PC-9 (cell line): ENCODE data around the gene RAB26. TPM values are rescaled to one million over a fixed set of nuclear protein-coding genes. Genes with fewer than 3 reads are reported as not detected.

Experiments used
- BruUV-seq: library from RNA; stranded (reverse); fragments of 400-500 nt; replicated peaks from 2 replicates; lab custom pipeline; 2021; lab: Mats Ljungman, UMichigan
- CTCF ChIA-PET: fragments of 300-600 bp; sonication (Branson Sonifier 250); formaldehyde crosslinking; loops from one replicate; lab custom pipeline; 2022; ENCODE audit warnings: antibody characterized with exemption; lab: Charles Lee
- POLR2A ChIA-PET: fragments of 300-600 bp; sonication (Branson Sonifier 250); formaldehyde crosslinking; loops from one replicate; lab custom pipeline; 2022; ENCODE audit warnings: antibody characterized with exemption; ENCODE audit not compliant: unreplicated experiment; lab: Charles Lee
- DNase-seq, 2 experiments: peaks; one replicate each; pipeline versions ENCODE4 v3.0.0 to v3.0.0-alpha.2; 2015 to 2022; ENCODE audit warnings: mixed read lengths in 1 of 2
- H2AFZ ChIP-seq: fragments of 200-600 bp; sonication (generic); 2 replicates; pipeline ENCODE4 v1.8.1; 2017; ENCODE audit warnings: antibody characterized with exemption
- H3F3A ChIP-seq: fragments of 200-600 bp; sonication (generic); 2 replicates; pipeline ENCODE4 v1.8.1; 2017; ENCODE audit warnings: antibody characterized with exemption, mild to moderate bottlenecking, low read depth; ENCODE audit not compliant: insufficient read depth
- H3K27ac ChIP-seq: fragments of 200-600 bp; sonication (generic); 2 replicates; pipeline ENCODE4 v1.6.1; 2016; ENCODE audit warnings: mixed run types
- H3K27me3 ChIP-seq: fragments of 200-600 bp; sonication (generic); 2 replicates; pipeline ENCODE4 v1.6.1; 2016; ENCODE audit warnings: low read depth, mixed run types; ENCODE audit not compliant: insufficient read depth
- H3K36me3 ChIP-seq: fragments of 200-600 bp; sonication (generic); 2 replicates; pipeline ENCODE4 v1.6.1; 2016; ENCODE audit warnings: low read depth, mixed run types
- H3K4me1 ChIP-seq: fragments of 200-600 bp; sonication (generic); replicated peaks from 2 replicates; pipeline ENCODE4 v1.6.1; 2016; ENCODE audit warnings: mixed run types; ENCODE audit not compliant: insufficient read depth
- H3K4me2 ChIP-seq: fragments of 200-600 bp; sonication (generic); 2 replicates; pipeline ENCODE4 v1.6.1; 2017; ENCODE audit warnings: mixed run types
- H3K4me3 ChIP-seq: fragments of 200-600 bp; sonication (generic); 2 replicates; pipeline ENCODE4 v1.6.1; 2016; ENCODE audit warnings: mixed run types
- H3K79me2 ChIP-seq: fragments of 200-600 bp; sonication (generic); 2 replicates; pipeline ENCODE4 v1.6.1; 2017; ENCODE audit warnings: low read depth, mixed run types
- H3K9me2 ChIP-seq: fragments of 200-600 bp; sonication (generic); 2 replicates; pipeline ENCODE4 v1.8.1; 2017; ENCODE audit warnings: mild to moderate bottlenecking; ENCODE audit not compliant: insufficient read depth
- H3K9me3 ChIP-seq: fragments of 200-600 bp; sonication (generic); 2 replicates; pipeline ENCODE4 v1.8.1; 2016; ENCODE audit warnings: low read depth; ENCODE audit not compliant: insufficient read depth
- H4K20me1 ChIP-seq: fragments of 200-600 bp; sonication (generic); 2 replicates; pipeline ENCODE4 v1.8.1; 2017; ENCODE audit not compliant: insufficient read depth
- CTCF ChIP-seq: fragments of 200-600 bp; sonication (generic); conservative IDR thresholded peaks from 2 replicates; pipeline ENCODE4 v1.6.1; 2017; ENCODE audit warnings: mixed run types, antibody characterized with exemption, mild to moderate bottlenecking, moderate library complexity
- EZH2 ChIP-seq: fragments of 200-600 bp; sonication (generic); IDR thresholded peaks from 2 replicates; pipeline ENCODE4 v1.8.0; 2017; ENCODE audit warnings: antibody characterized with exemption, low read depth
- intact Hi-C: fragments of 100-400 bp; cut with micrococcal nuclease; formaldehyde crosslinking; loops from one replicate; pipeline ENCODE4 v1.10.0; 2022; ENCODE audit not compliant: unreplicated experiment
- total RNA-seq: library from RNA; stranded (reverse); gene quantifications from 2 replicates; pipeline ENCODE4 v1.2.3, GENCODE V29; 2021

The RAB26 gene
- total RNA-seq, 1 experiment from 2014 or later, result 31.3 TPM

GRCh38 chr16:2147378-2147777 is 1.0 kb upstream of the RAB26 start:
- Histone ChIP-seq H3F3A (peaks cover 39% of the 10 kb centered on the region), H3K27ac (no peak overlapping the region), H2AFZ (no peak overlapping the region), H3K79me2 (peaks cover 19% of the 10 kb centered on the region), H3K9me2 (no peaks in the 10 kb centered on the region), H3K4me1 (peaks cover 31% of the 10 kb centered on the region), H3K4me3 (no peak overlapping the region), H3K27me3 (no peaks in the 10 kb centered on the region), H4K20me1 (peaks cover 28% of the 10 kb centered on the region), H3K9me3 (no peaks in the 10 kb centered on the region), H3K36me3 (peaks cover 4% of the 10 kb centered on the region; the same call in 1 of the 2 replicates), H3K4me2 (peak overlapping the region; percentile 77)
- DNase-seq, result no peak
- intact Hi-C loops, result loop anchor here (5.0 to 10.0 kb wide), 2 partner anchors 55 to 283 kb away; no protein-coding TSS in a partner anchor
- no TSS peak for BruUV-seq
- POLR2A ChIA-PET, result interaction anchor here (0.5 to 0.8 kb wide), 3 partner anchors 9 to 183 kb away, joined by 3 to 5 read pairs (median 4); partner anchors contain the start of gene RPS2
- TF ChIP-seq EZH2 (no peak), CTCF (no peak)
- CTCF ChIA-PET, result interaction anchor here (0.5 to 0.9 kb wide), 3 partner anchors 102 to 152 kb away, joined by 3 to 5 read pairs (median 4); no protein-coding TSS in a partner anchor

- peaks cover 35% of the 10 kb centered on the region for H3K79me2 ChIP-seq
- BruUV-seq, result TSS peak; percentile 30
- intact Hi-C loops, result loop anchor here (2.0 to 10.0 kb wide), 3 partner anchors 57 to 284 kb away; no protein-coding TSS in a partner anchor
- H3K4me1 ChIP-seq, result peaks cover 34% of the 10 kb centered on the region
- peaks cover 19% of the 10 kb centered on the region for H3K36me3 ChIP-seq
- peaks cover 55% of the 10 kb centered on the region for H3F3A ChIP-seq
- no peaks in the 10 kb centered on the region for H3K27me3 ChIP-seq
- H3K4me3 ChIP-seq, result peak overlapping the region; percentile 68
- ChIA-PET POLR2A (interaction anchor here (0.5 kb wide), 1 partner anchor 205 kb away, joined by 3 read pairs; no protein-coding TSS in a partner anchor), CTCF (no interaction called here)
- H4K20me1 ChIP-seq, result peaks cover 42% of the 10 kb centered on the region
- no peaks in the 10 kb centered on the region for H3K9me2 ChIP-seq
- H3K4me2 ChIP-seq, result peak overlapping the region; percentile 82
- TF ChIP-seq CTCF, result no peak
- no peak for TF ChIP-seq EZH2
- peak overlapping the region; percentile 27; the same call in 1 of the 2 replicates for H3K27ac ChIP-seq
- DNase-seq, result peak; percentile 46 to 51
- H3K9me3 ChIP-seq, result no peaks in the 10 kb centered on the region
- H2AFZ ChIP-seq, result no peak overlapping the region
Observed at GRCh38 chr16:2148714-2149629, 547 bp downstream of the RAB26 start.

- H3K9me3 ChIP-seq, result no peaks in the 10 kb centered on the region
- peaks cover 45% of the 10 kb centered on the region for H4K20me1 ChIP-seq
- H3K9me2 ChIP-seq, result no peaks in the 10 kb centered on the region
- peak overlapping the region; percentile 82 for H3K4me2 ChIP-seq
- no peaks in the 10 kb centered on the region for H3K27me3 ChIP-seq
- H3K4me1 ChIP-seq, result peaks cover 34% of the 10 kb centered on the region
- H3K4me3 ChIP-seq, result peak overlapping the region; percentile 68
- H3K27ac ChIP-seq, result peak overlapping the region; percentile 18; the same call in 1 of the 2 replicates
- peak in 1 of 2 experiments; percentile 34 for DNase-seq
- H3F3A ChIP-seq, result peaks cover 64% of the 10 kb centered on the region
- H3K36me3 ChIP-seq, result peaks cover 27% of the 10 kb centered on the region
- ChIA-PET CTCF (no interaction called here), POLR2A (interaction anchor here (0.6 kb wide), 1 partner anchor 118 kb away, joined by 4 read pairs; no protein-coding TSS in a partner anchor)
- peaks cover 43% of the 10 kb centered on the region for H3K79me2 ChIP-seq
- BruUV-seq, result no TSS peak
- no peak overlapping the region for H2AFZ ChIP-seq
- TF ChIP-seq CTCF (no peak), EZH2 (no peak)
- intact Hi-C loops, result loop anchor here (2.0 to 10.0 kb wide), 4 partner anchors 58 to 368 kb away; partner anchors contain the start of genes NUBP2 and SPSB3
Observed at GRCh38 chr16:2149630-2150417, 1.4 kb downstream of the RAB26 start.
